Neuronal stem cell (in vitro differentiated cells): Measurements from ENCODE around the gene IL1F10. TPM values are rescaled to one million over a fixed set of nuclear protein-coding genes. Genes with fewer than 3 reads are reported as not detected.

Experiments used
- DNase-seq: peaks from one replicate; pipeline ENCODE4 v3.0.0-alpha.2; 2013; ENCODE audit warnings: low spot score
- H2AFZ ChIP-seq: one replicate; pipeline ENCODE4 v1.6.1; 2013; ENCODE audit warnings: mild to moderate bottlenecking, low read length, inconsistent platforms
- H2AK5ac ChIP-seq: 2 replicates; pipeline ENCODE4 v1.6.1; 2013; ENCODE audit warnings: low read depth, mild to moderate bottlenecking, inconsistent platforms, low read length, moderate library complexity, mixed read lengths
- H2BK120ac ChIP-seq: 2 replicates; pipeline ENCODE4 v1.6.1; 2013; ENCODE audit warnings: low read depth, mild to moderate bottlenecking, inconsistent platforms, low read length, moderate library complexity, mixed read lengths
- H2BK12ac ChIP-seq: one replicate; pipeline ENCODE4 v1.6.1; 2013; ENCODE audit warnings: low read length, inconsistent platforms
- H2BK15ac ChIP-seq: 2 replicates; pipeline ENCODE4 v1.6.1; 2013; ENCODE audit warnings: mild to moderate bottlenecking, low read length, inconsistent platforms, mixed read lengths
- H2BK5ac ChIP-seq: one replicate; pipeline ENCODE4 v1.6.1; 2013; ENCODE audit warnings: inconsistent platforms, mild to moderate bottlenecking, low read length, moderate library complexity
- H3K14ac ChIP-seq: one replicate; pipeline ENCODE4 v1.6.1; 2013; ENCODE audit warnings: low read length, inconsistent platforms
- H3K18ac ChIP-seq: 2 replicates; pipeline ENCODE4 v1.6.1; 2013; ENCODE audit warnings: low read length, inconsistent platforms
- H3K23ac ChIP-seq: 2 replicates; pipeline ENCODE4 v1.6.1; 2013; ENCODE audit warnings: low read depth, mild to moderate bottlenecking, mixed read lengths, low read length, inconsistent platforms; ENCODE audit not compliant: poor library complexity
- H3K27ac ChIP-seq: replicated peaks from 3 replicates; pipeline ENCODE4 v1.5.1; 2013; ENCODE audit warnings: low read length, inconsistent platforms
- H3K27me3 ChIP-seq, 3 experiments: 2 replicates each; pipeline ENCODE4 v1.6.1; 2013; ENCODE audit warnings: low read length in 3 of 3, mild to moderate bottlenecking in 2 of 3, inconsistent platforms in 1 of 3, low read depth in 1 of 3, mixed read lengths in 1 of 3, moderate library complexity in 1 of 3; ENCODE audit not compliant: control insufficient read depth in 3 of 3, insufficient read depth in 3 of 3
- H3K36me3 ChIP-seq, 2 donors: replicated peaks in 1 of 2; 2 replicates each; pipeline ENCODE4 v1.6.1; 2013; ENCODE audit warnings: low read length in 2 of 2; ENCODE audit not compliant: control insufficient read depth in 2 of 2, insufficient read depth in 2 of 2
- H3K4ac ChIP-seq: 2 replicates; pipeline ENCODE4 v1.6.1; 2013; ENCODE audit warnings: inconsistent platforms, mild to moderate bottlenecking, low read length, moderate library complexity
- H3K4me1 ChIP-seq, 2 donors: 1 replicate in 1 of 2; 2 replicates in 1 of 2; pipeline ENCODE4 v1.6.1; 2013; ENCODE audit warnings: low read length in 2 of 2, low read depth in 1 of 2; ENCODE audit not compliant: control insufficient read depth in 2 of 2, insufficient read depth in 1 of 2
- H3K4me2 ChIP-seq: one replicate; pipeline ENCODE4 v1.6.1; 2013; ENCODE audit warnings: mild to moderate bottlenecking, low read length, inconsistent platforms; ENCODE audit not compliant: insufficient read depth, poor library complexity, severe bottlenecking
- H3K4me3 ChIP-seq, 2 donors: 2 replicates each; pipeline ENCODE4 v1.5.1; 2013; ENCODE audit warnings: low read length in 2 of 2, mild to moderate bottlenecking in 2 of 2, inconsistent platforms in 1 of 2, moderate library complexity in 1 of 2
- H3K79me1 ChIP-seq: one replicate; pipeline ENCODE4 v1.6.1; 2013; ENCODE audit warnings: low read depth, mild to moderate bottlenecking, inconsistent platforms, low read length, moderate library complexity
- H3K9ac ChIP-seq: one replicate; pipeline ENCODE4 v1.6.1; 2013; ENCODE audit warnings: mild to moderate bottlenecking, low read depth, low read length, inconsistent platforms; ENCODE audit not compliant: poor library complexity
- H3K9me3 ChIP-seq, 2 donors: replicated peaks in 1 of 2; 2 replicates each; pipeline versions ENCODE3 to v1.6.1; 2013; ENCODE audit warnings: low read length in 2 of 2, mild to moderate bottlenecking in 2 of 2, inconsistent platforms in 1 of 2, low read depth in 1 of 2, mixed read lengths in 1 of 2, moderate library complexity in 1 of 2; ENCODE audit not compliant: control insufficient read depth in 2 of 2, insufficient read depth in 1 of 2
- H4K8ac ChIP-seq: one replicate; pipeline ENCODE4 v1.6.1; 2013; ENCODE audit warnings: low read depth, mild to moderate bottlenecking, inconsistent platforms, low read length, moderate library complexity
- H4K91ac ChIP-seq: one replicate; pipeline ENCODE4 v1.6.1; 2013; ENCODE audit warnings: low read length, low read depth, mild to moderate bottlenecking, inconsistent platforms; ENCODE audit not compliant: poor library complexity
- WGBS, 2 donors: extraction: QIAGEN DNeasy Blood & Tissue Kit; methylation state at CpG; one replicate each; pipeline ENCODE4 v1.1.7; 2013; ENCODE audit warnings: missing lambda C conversion rate in 2 of 2, mixed read lengths in 1 of 2; ENCODE audit not compliant: insufficient read length in 2 of 2, insufficient replicate concordance in 1 of 2; ENCODE audit errors: extremely low coverage in 2 of 2; 5-methylcytosine and 5-hydroxymethylcytosine counted together
- small RNA-seq: library from polyadenylated mRNA; stranded (forward); fragments of <200 nt; extraction: miRNeasy Mini kit (QIAGEN cat#:217004); gene quantifications from one replicate; pipeline ENCODE3, GENCODE V24; 2013; ENCODE audit not compliant: insufficient read depth

Gene IL1F10

DNA sequence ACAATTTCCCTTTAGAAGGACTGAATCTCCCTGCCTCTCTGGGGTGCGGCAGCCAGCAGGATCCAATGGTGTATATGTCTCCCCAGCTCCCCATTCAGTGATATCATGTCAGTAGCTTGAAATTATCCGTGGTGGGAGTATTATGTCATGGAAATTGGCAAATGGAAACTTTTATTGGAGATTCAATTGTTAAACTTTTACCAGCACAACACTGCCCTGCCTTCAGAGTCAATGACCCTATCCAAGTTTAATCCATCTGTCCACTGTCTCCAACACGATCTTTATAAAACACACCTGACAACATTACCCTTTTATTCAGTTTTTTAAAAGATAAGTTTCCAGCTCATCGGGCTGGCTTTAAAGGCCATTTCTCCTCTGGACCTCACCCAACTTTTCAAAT lies 54.6 kb downstream of the IL1F10 start:
- Histone ChIP-seq H2BK120ac (no peak overlapping the region), H3K36me3 (no peaks in the 10 kb centered on the region), H4K91ac (no peak overlapping the region), H3K4ac (no peak overlapping the region), H3K4me1 (no peaks in the 10 kb centered on the region), H3K27ac (no peak overlapping the region), H3K9ac (no peak overlapping the region), H3K4me3 (no peak overlapping the region), H3K23ac (no peak overlapping the region), H3K4me2 (no peak overlapping the region), H4K8ac (no peak overlapping the region), H2BK12ac (no peak overlapping the region), H3K14ac (no peak overlapping the region), H3K9me3 (no peaks in the 10 kb centered on the region), H2BK5ac (no peak overlapping the region), H3K18ac (no peak overlapping the region), H3K79me1 (no peaks in the 10 kb centered on the region), H3K27me3 (peaks cover 0 to 39% (median 0%) of the 10 kb centered on the region in 3 experiments), H2AK5ac (no peak overlapping the region), H2BK15ac (no peak overlapping the region), H2AFZ (no peak overlapping the region)
- no peak for DNase-seq
- WGBS, 2 donors = no CpG with 5 or more reads among the region's 4 CpGs

DNA sequence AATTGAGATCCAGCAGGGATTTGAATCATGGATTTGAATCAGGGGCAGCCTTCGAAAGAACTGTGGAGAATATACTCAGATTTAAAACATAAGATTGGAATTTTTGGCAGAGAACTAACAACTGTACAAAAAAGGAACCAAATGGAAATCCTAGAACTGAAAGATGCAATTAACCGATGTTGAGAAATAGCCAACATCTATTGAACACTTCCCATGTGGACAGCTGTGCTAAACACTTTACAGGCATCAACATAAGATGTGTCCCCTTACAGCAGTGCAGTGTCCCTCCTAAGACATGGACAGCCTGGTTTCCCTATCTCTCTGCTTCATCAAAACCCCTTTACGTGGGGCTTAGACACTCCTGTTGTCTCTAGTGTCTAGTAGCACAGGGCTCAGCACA lies 56.0 kb downstream of the IL1F10 start:
- H2BK15ac ChIP-seq = no peak overlapping the region
- H4K91ac ChIP-seq = no peak overlapping the region
- H3K9me3 ChIP-seq = no peaks in the 10 kb centered on the region
- no peaks in the 10 kb centered on the region for H3K36me3 ChIP-seq
- no peak overlapping the region for H2BK12ac ChIP-seq
- H3K4ac ChIP-seq = no peak overlapping the region
- no peak overlapping the region for H3K23ac ChIP-seq
- no peak overlapping the region for H4K8ac ChIP-seq
- H3K4me3 ChIP-seq = no peak overlapping the region
- WGBS, 2 donors = no CpG with 5 or more reads among the region's 3 CpGs
- no peak overlapping the region for H2AK5ac ChIP-seq
- H3K27me3 ChIP-seq = peaks cover 0 to 45% (median 0%) of the 10 kb centered on the region in 3 experiments
- no peak overlapping the region for H3K27ac ChIP-seq
- no peak overlapping the region for H3K14ac ChIP-seq
- H3K4me2 ChIP-seq = no peak overlapping the region
- H2BK5ac ChIP-seq = no peak overlapping the region
- H3K18ac ChIP-seq = no peak overlapping the region
- H3K4me1 ChIP-seq = no peaks in the 10 kb centered on the region
- H3K9ac ChIP-seq = no peak overlapping the region
- H2BK120ac ChIP-seq = no peak overlapping the region
- no peak overlapping the region for H2AFZ ChIP-seq
- H3K79me1 ChIP-seq = no peaks in the 10 kb centered on the region
- no peak for DNase-seq

DNA sequence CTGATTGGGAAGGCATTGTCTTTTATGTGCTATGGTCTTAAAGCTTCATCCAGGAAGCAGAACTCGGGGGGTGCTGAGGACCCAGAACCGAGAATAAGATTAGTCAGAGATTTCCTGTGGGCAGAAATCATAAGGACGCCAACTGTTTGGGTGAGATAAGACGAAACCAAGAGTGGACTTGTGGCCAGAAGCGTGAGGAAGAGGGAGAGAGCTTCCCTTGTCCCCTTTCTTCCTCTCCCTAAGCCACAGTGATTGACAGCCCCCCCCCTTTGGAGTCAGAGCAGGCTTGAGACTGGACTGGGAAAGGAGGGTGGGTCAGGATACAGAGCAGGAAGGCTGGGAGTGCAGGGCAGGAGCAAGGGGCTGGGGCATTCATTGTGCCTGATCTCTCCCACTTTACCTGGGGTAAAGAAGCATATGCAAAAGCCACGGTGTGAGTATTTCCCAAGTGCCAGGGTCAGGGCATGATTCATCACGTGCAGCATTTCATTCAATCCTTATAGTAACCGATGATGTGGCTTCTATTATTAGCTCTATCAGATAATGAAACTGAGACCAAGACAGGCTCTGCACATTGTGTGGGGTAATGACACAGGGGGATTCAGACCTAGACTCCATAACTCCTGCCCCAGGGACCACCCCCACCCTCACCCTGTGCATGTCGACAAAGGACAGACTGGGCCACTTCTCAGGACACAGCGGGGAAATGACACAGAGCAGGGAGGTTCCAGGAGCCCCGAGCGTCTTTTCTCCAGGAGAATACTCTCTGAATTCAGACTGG lies 56.6 kb downstream of the IL1F10 start:
- Histone ChIP-seq H3K36me3 (no peaks in the 10 kb centered on the region), H3K27ac (no peak overlapping the region), H2BK15ac (no peak overlapping the region), H2AK5ac (no peak overlapping the region), H2BK5ac (no peak overlapping the region), H3K18ac (no peak overlapping the region), H3K27me3 (peaks cover 0 to 42% (median 0%) of the 10 kb centered on the region in 3 experiments), H3K79me1 (no peaks in the 10 kb centered on the region), H2AFZ (no peak overlapping the region), H3K14ac (no peak overlapping the region), H2BK12ac (no peak overlapping the region), H2BK120ac (no peak overlapping the region), H3K4me3 (no peak overlapping the region), H4K8ac (no peak overlapping the region), H3K4me2 (no peak overlapping the region), H3K23ac (no peak overlapping the region), H3K9ac (no peak overlapping the region), H3K9me3 (no peaks in the 10 kb centered on the region), H3K4me1 (no peaks in the 10 kb centered on the region), H4K91ac (no peak overlapping the region), H3K4ac (no peak overlapping the region)
- DNase-seq = no peak
- WGBS, 2 donors = no CpG with 5 or more reads among the region's 12 CpGs

Small RNA genes lying within 50 kb of the gene (small RNA-seq; reads per million reads assigned to genes)
- gene RNU6-1180P = not detected
